Keratinocyte (primary cell): ENCODE data around the gene FOXP3. TPM values are rescaled to one million over a fixed set of nuclear protein-coding genes. Genes with fewer than 3 reads are reported as not detected.

Experiments
- DNase-seq: peaks from one replicate; pipeline ENCODE4 v3.0.0-alpha.2; 2011; ENCODE audit warnings: low read depth, missing footprints, low spot score
- FAIRE-seq: peaks from 2 replicates; lab custom pipeline; 2011; peaks lifted over from hg19 to GRCh38; lab: Jason Lieb, UNC
- H2AFZ ChIP-seq: 2 replicates; pipeline ENCODE4 v1.6.0; 2012; ENCODE audit warnings: low read length, control low read depth, inconsistent platforms; ENCODE audit not compliant: control insufficient read depth
- H3K27ac ChIP-seq: 2 replicates; pipeline ENCODE4 v1.5.1; 2011; ENCODE audit warnings: low read length; ENCODE audit not compliant: control insufficient read depth, insufficient read depth
- H3K27me3 ChIP-seq: 3 replicates; pipeline ENCODE4 v1.6.0; 2011; ENCODE audit warnings: low read length; ENCODE audit not compliant: control insufficient read depth, insufficient read depth; ENCODE audit errors: extremely low read depth
- H3K36me3 ChIP-seq, 2 experiments: 2 replicates in 1 of 2; 3 replicates in 1 of 2; pipeline ENCODE4 v1.5.1; 2011; ENCODE audit warnings: low read length in 2 of 2, mild to moderate bottlenecking in 1 of 2; ENCODE audit not compliant: control insufficient read depth in 2 of 2, insufficient read depth in 2 of 2; ENCODE audit errors: extremely low read depth in 1 of 2
- H3K4me1 ChIP-seq: 3 replicates; pipeline ENCODE4 v1.5.1; 2011; ENCODE audit warnings: low read length; ENCODE audit not compliant: control insufficient read depth, insufficient read depth; ENCODE audit errors: extremely low read depth
- H3K4me2 ChIP-seq: 3 replicates; pipeline ENCODE4 v1.6.0; 2011; ENCODE audit warnings: low read depth, low read length; ENCODE audit not compliant: control insufficient read depth, insufficient read depth; ENCODE audit errors: extremely low read depth
- H3K4me3 ChIP-seq, 3 experiments: fragments of 200-600 bp in 1 of 3; sonication (generic) in 1 of 3; 2 replicates in 2 of 3; 3 replicates in 1 of 3; pipeline ENCODE4 v1.5.1; 2011 to 2016; ENCODE audit warnings: low read length in 3 of 3, mild to moderate bottlenecking in 3 of 3, control low read depth in 2 of 3, inconsistent platforms in 1 of 3, low read depth in 1 of 3, mixed read lengths in 1 of 3, mixed run types in 1 of 3, moderate library complexity in 1 of 3; ENCODE audit not compliant: control insufficient read depth in 2 of 3, insufficient read depth in 2 of 3; ENCODE audit errors: extremely low read depth in 1 of 3
- H3K79me2 ChIP-seq: 2 replicates; pipeline ENCODE4 v1.6.0; 2012; ENCODE audit warnings: low read length; ENCODE audit not compliant: control insufficient read depth, insufficient read depth
- H3K9ac ChIP-seq: 3 replicates; pipeline ENCODE4 v1.6.0; 2011; ENCODE audit warnings: low read length; ENCODE audit not compliant: control insufficient read depth, insufficient read depth; ENCODE audit errors: extremely low read depth
- H3K9me1 ChIP-seq: 3 replicates; pipeline ENCODE4 v1.6.0; 2011; ENCODE audit warnings: low read length; ENCODE audit not compliant: control insufficient read depth, insufficient read depth; ENCODE audit errors: extremely low read depth
- H3K9me3 ChIP-seq: 2 replicates; pipeline ENCODE4 v1.5.1; 2012; ENCODE audit warnings: low read depth, low read length; ENCODE audit not compliant: control insufficient read depth
- H4K20me1 ChIP-seq: 3 replicates; pipeline ENCODE4 v1.6.0; 2011; ENCODE audit warnings: low read length; ENCODE audit not compliant: control insufficient read depth, insufficient read depth; ENCODE audit errors: extremely low read depth
- CTCF ChIP-seq, 3 experiments: IDR thresholded peaks in 1 of 3; conservative IDR thresholded peaks in 1 of 3; optimal IDR thresholded peaks in 1 of 3; 2 replicates in 2 of 3; 3 replicates in 1 of 3; pipeline versions ENCODE3 to v1.5.1; 2011; ENCODE audit warnings: low read length in 3 of 3, mild to moderate bottlenecking in 3 of 3, moderate library complexity in 2 of 3, control low read depth in 1 of 3, inconsistent platforms in 1 of 3; ENCODE audit not compliant: insufficient read depth in 2 of 3; ENCODE audit errors: extremely low read depth in 1 of 3
- EZH2 ChIP-seq: IDR thresholded peaks from one replicate; pipeline ENCODE4 v1.6.1; 2012; ENCODE audit warnings: inconsistent platforms, mild to moderate bottlenecking, low read length, moderate library complexity
- dilution Hi-C: fragments of 300-500 bp; cut with MboI; formaldehyde crosslinking; loops from one replicate; pipeline ENCODE4 v1.7.0; 2020; ENCODE audit warnings: low sequenced_read_pairs; ENCODE audit not compliant: extremely low pct_ligation_motif_present
- polyA plus RNA-seq, 5 experiments: library from polyadenylated mRNA; depleted of rRNA in 3 of 5; stranded (reverse) in 3 of 5; stranded (forward) in 1 of 5; unstranded in 1 of 5; fragments of >200 nt; gene quantifications; 1 replicate in 1 of 5; 2 replicates in 3 of 5; 3 replicates in 1 of 5; pipeline versions ENCODE4 v1.2.1 to v1.2.3, GENCODE V29; 2011 to 2012; ENCODE audit warnings: missing spikeins in 2 of 5, low read depth in 1 of 5, low replicate concordance in 1 of 5

Gene FOXP3
- polyA plus RNA-seq, 1 donor (not counting 4 experiments of a cell fraction or from before 2014, with no cell fraction given): 0.05 TPM

- Histone ChIP-seq H3K9me3 (no peaks in the 10 kb centered on the region), H3K36me3 (no peaks in the 10 kb centered on the region), H2AFZ (no peak overlapping the region), H3K4me2 (no peak overlapping the region), H3K27me3 (no peaks in the 10 kb centered on the region), H4K20me1 (no peaks in the 10 kb centered on the region), H3K4me1 (peaks cover 4% of the 10 kb centered on the region), H3K9ac (no peak overlapping the region), H3K4me3 (no peak overlapping the region), H3K9me1 (no peaks in the 10 kb centered on the region), H3K79me2 (no peaks in the 10 kb centered on the region), H3K27ac (no peak overlapping the region)
- dilution Hi-C loops: no loop called here
- FAIRE-seq: no peak
- TF ChIP-seq CTCF (optimal IDR thresholded peaks at IDR 0.05 in 1 of 3, IDR thresholded peaks at IDR 0.05 in 1 of 3, conservative IDR thresholded peaks at IDR 0.05 in 1 of 3; ENCODE audit: extremely low read depth in 1 of 3, insufficient read depth in 2 of 3, low read length in 3 of 3) (no peak), EZH2 (no peak)
- no peak for DNase-seq
These were observed 60.5 kb downstream of the FOXP3 start for GRCh38 chrX:49204017-49204416.

GRCh38 chrX:49203536-49203935 is 61.0 kb downstream of the FOXP3 start:
- DNase-seq (no peak), FAIRE-seq (no peak)
- Histone ChIP-seq H4K20me1 (no peaks in the 10 kb centered on the region), H3K9me1 (no peaks in the 10 kb centered on the region), H3K4me3 (no peak overlapping the region), H3K9ac (no peak overlapping the region), H2AFZ (no peak overlapping the region), H3K4me2 (no peak overlapping the region), H3K27ac (no peak overlapping the region), H3K36me3 (no peaks in the 10 kb centered on the region), H3K27me3 (peaks cover 2% of the 10 kb centered on the region), H3K4me1 (peaks cover 4% of the 10 kb centered on the region), H3K79me2 (no peaks in the 10 kb centered on the region), H3K9me3 (no peaks in the 10 kb centered on the region)
- TF ChIP-seq CTCF (optimal IDR thresholded peaks at IDR 0.05 in 1 of 3, IDR thresholded peaks at IDR 0.05 in 1 of 3, conservative IDR thresholded peaks at IDR 0.05 in 1 of 3; ENCODE audit: extremely low read depth in 1 of 3, insufficient read depth in 2 of 3, low read length in 3 of 3) (no peak), EZH2 (no peak)
- dilution Hi-C loops: no loop called here
